GM23338 (cell line): ENCODE data around the gene PLEKHG2. TPM values are rescaled to one million over a fixed set of nuclear protein-coding genes. Genes with fewer than 3 reads are reported as not detected.

ENCODE experiments used
- ATAC-seq: fragments of 200-7000 bp; cut with Tn5 transposase; 3 replicates; pipeline ENCODE4 v1.9.1; 2020
- DNase-seq: peaks from one replicate; pipeline ENCODE4 v3.0.0-alpha.2; 2015; ENCODE audit warnings: low spot score
- H2AFZ ChIP-seq: fragments of 200-600 bp; sonication (generic); 2 replicates; pipeline ENCODE4 v1.8.0; 2016; ENCODE audit warnings: antibody characterized with exemption, mild to moderate bottlenecking, moderate library complexity
- H3F3A ChIP-seq: fragments of 200-600 bp; sonication (generic); replicated peaks from 2 replicates; pipeline ENCODE4 v1.8.0; 2017; ENCODE audit warnings: antibody characterized with exemption, mixed run types, low read depth
- H3K27ac ChIP-seq: fragments of 200-600 bp; sonication (generic); 2 replicates; pipeline ENCODE4 v1.6.1; 2016; ENCODE audit warnings: low read depth
- H3K27me3 ChIP-seq: fragments of 200-600 bp; sonication (generic); 2 replicates; pipeline ENCODE4 v1.8.0; 2016; ENCODE audit warnings: mild to moderate bottlenecking, mixed run types, moderate library complexity; ENCODE audit not compliant: insufficient read depth
- H3K36me3 ChIP-seq: fragments of 200-600 bp; sonication (generic); 2 replicates; pipeline ENCODE4 v1.8.0; 2016; ENCODE audit warnings: mild to moderate bottlenecking; ENCODE audit not compliant: insufficient read depth
- H3K4me1 ChIP-seq: fragments of 200-600 bp; sonication (generic); 2 replicates; pipeline ENCODE4 v1.8.0; 2016; ENCODE audit warnings: mild to moderate bottlenecking, moderate library complexity; ENCODE audit not compliant: insufficient read depth
- H3K4me2 ChIP-seq: fragments of 200-600 bp; sonication (generic); 2 replicates; pipeline ENCODE4 v1.7.1; 2017; ENCODE audit warnings: mixed run types
- H3K4me3 ChIP-seq: fragments of 200-600 bp; sonication (generic); 2 replicates; pipeline ENCODE4 v1.6.1; 2016; ENCODE audit warnings: mixed run types
- H3K79me2 ChIP-seq: fragments of 200-600 bp; sonication (generic); replicated peaks from 2 replicates; pipeline ENCODE4 v1.8.0; 2017; ENCODE audit warnings: mild to moderate bottlenecking; ENCODE audit not compliant: insufficient read depth
- H3K9me2 ChIP-seq: fragments of 200-600 bp; sonication (generic); 2 replicates; pipeline ENCODE4 v1.8.0; 2017; ENCODE audit not compliant: insufficient read depth
- H4K20me1 ChIP-seq: fragments of 200-600 bp; sonication (generic); replicated peaks from 2 replicates; pipeline ENCODE4 v1.8.0; 2017; ENCODE audit warnings: mild to moderate bottlenecking; ENCODE audit not compliant: insufficient read depth
- H3K27ac Mint-ChIP-seq: 2 replicates; pipeline ENCODE4 v1.8.0; 2020; ENCODE audit warnings: inconsistent platforms, mild to moderate bottlenecking, moderate library complexity, mixed read lengths
- H3K27me3 Mint-ChIP-seq: 3 replicates; pipeline ENCODE4 v1.8.0; 2022; ENCODE audit warnings: low read depth, mild to moderate bottlenecking, moderate library complexity, mixed read lengths, inconsistent platforms; ENCODE audit not compliant: insufficient read depth, poor library complexity
- H3K36me3 Mint-ChIP-seq: 3 replicates; pipeline ENCODE4 v1.8.0; 2021; ENCODE audit warnings: low read depth, mild to moderate bottlenecking, inconsistent platforms, moderate library complexity, mixed read lengths
- H3K4me1 Mint-ChIP-seq: 3 replicates; pipeline ENCODE4 v1.8.0; 2020; ENCODE audit warnings: mild to moderate bottlenecking, inconsistent platforms, mixed read lengths
- H3K4me3 Mint-ChIP-seq: 3 replicates; pipeline ENCODE4 v1.8.0; 2021; ENCODE audit warnings: moderate library complexity, mild to moderate bottlenecking, inconsistent platforms, mixed read lengths
- H3K9me3 Mint-ChIP-seq: 3 replicates; pipeline ENCODE4 v1.8.0; 2020; ENCODE audit warnings: moderate library complexity, mild to moderate bottlenecking, inconsistent platforms, mixed read lengths
- EZH2 ChIP-seq: fragments of 200-600 bp; sonication (generic); IDR thresholded peaks from one replicate; pipeline ENCODE4 v1.8.0; 2017; ENCODE audit warnings: antibody characterized with exemption, mild to moderate bottlenecking, low read depth; ENCODE audit not compliant: unreplicated experiment
- EZH2phosphoT487 ChIP-seq: fragments of 200-600 bp; sonication (generic); IDR thresholded peaks from one replicate; pipeline ENCODE4 v1.8.1; 2018; ENCODE audit warnings: antibody characterized with exemption; ENCODE audit not compliant: unreplicated experiment
- JUNB ChIP-seq: IDR thresholded peaks from one replicate; pipeline ENCODE4 v1.6.1; 2016; ENCODE audit warnings: antibody characterized with exemption; ENCODE audit not compliant: unreplicated experiment
- STAT1 ChIP-seq: IDR thresholded peaks from one replicate; pipeline ENCODE4 v1.6.1; 2016; ENCODE audit warnings: antibody characterized with exemption; ENCODE audit not compliant: unreplicated experiment
- ZNF114 ChIP-seq: fragments of 250-450 bp; sonication (Bioruptor Pico); IDR thresholded peaks from 2 replicates; pipeline ENCODE4 v1.5.0; 2020; ENCODE audit warnings: mild to moderate bottlenecking, moderate library complexity
- ZNF331 ChIP-seq: fragments of 250-450 bp; sonication (Bioruptor Pico); IDR thresholded peaks from 2 replicates; pipeline ENCODE4 v1.5.0; 2020; ENCODE audit warnings: low read depth, mild to moderate bottlenecking, moderate library complexity
- polyA plus RNA-seq: library from polyadenylated mRNA; unstranded; fragments of >200 nt; fragmentation: Nextera tagmentation; extraction: Ambion mirVana; gene quantifications from 2 replicates; pipeline ENCODE4 v1.2.1, GENCODE V29; 2016
- total RNA-seq: library from RNA; depleted of rRNA; stranded (reverse); fragments of >200 nt; shearing (Covaris generic); gene quantifications from 2 replicates; pipeline ENCODE4 v1.2.3, GENCODE V29; 2014
- TF ChIP-seq, protein P1 (sequence below): fragments of 250-450 bp; sonication (Bioruptor Pico); IDR thresholded peaks from 2 replicates; pipeline ENCODE4 v1.5.0; 2020; ENCODE audit warnings: mild to moderate bottlenecking, moderate library complexity
- TF ChIP-seq, protein P2 (sequence below): IDR thresholded peaks from one replicate; pipeline ENCODE4 v1.6.1; 2018; ENCODE audit warnings: antibody characterized with exemption; ENCODE audit not compliant: unreplicated experiment

Gene PLEKHG2
- total and polyA plus RNA-seq, 2 experiments from 2014 or later: 15.5 to 41.3 TPM

DNA sequence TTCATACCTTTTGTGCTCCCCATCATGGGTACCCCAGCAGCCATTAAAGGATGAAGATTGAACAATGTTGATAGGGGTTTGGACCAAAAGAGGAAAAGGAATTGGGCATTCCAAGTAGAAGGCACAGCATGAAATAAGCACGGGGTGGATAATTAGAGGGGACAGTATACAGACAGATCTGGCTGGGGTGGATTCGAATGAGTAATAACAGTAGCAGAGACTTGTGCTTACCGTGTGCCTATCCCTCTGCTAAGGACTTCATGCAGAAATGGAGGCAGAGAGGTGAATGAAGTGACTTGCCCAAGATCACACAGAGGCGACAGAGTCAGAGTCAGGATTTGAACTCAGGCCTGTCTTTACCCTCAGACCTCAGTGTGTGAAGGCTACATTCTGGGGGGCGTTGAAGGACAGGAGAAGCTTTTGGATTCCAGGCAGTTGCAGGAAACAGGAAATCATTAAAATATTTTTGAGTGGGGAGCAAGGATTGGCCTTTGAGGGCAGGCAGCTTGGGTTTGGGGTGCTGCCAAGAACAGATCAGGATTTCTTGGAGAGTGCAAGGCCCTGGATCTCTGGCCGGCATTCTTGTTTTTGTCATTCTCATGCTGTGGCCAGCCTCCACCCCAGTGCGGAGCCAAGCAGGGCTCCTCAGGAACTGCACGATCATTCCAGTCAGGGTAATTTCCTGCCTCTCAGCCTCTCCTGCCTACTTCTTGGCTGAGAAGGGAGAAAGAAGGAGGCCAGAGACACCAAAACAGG, 40.2 kb upstream of the PLEKHG2 start (continued):
- TF ChIP-seq, protein P1, sequence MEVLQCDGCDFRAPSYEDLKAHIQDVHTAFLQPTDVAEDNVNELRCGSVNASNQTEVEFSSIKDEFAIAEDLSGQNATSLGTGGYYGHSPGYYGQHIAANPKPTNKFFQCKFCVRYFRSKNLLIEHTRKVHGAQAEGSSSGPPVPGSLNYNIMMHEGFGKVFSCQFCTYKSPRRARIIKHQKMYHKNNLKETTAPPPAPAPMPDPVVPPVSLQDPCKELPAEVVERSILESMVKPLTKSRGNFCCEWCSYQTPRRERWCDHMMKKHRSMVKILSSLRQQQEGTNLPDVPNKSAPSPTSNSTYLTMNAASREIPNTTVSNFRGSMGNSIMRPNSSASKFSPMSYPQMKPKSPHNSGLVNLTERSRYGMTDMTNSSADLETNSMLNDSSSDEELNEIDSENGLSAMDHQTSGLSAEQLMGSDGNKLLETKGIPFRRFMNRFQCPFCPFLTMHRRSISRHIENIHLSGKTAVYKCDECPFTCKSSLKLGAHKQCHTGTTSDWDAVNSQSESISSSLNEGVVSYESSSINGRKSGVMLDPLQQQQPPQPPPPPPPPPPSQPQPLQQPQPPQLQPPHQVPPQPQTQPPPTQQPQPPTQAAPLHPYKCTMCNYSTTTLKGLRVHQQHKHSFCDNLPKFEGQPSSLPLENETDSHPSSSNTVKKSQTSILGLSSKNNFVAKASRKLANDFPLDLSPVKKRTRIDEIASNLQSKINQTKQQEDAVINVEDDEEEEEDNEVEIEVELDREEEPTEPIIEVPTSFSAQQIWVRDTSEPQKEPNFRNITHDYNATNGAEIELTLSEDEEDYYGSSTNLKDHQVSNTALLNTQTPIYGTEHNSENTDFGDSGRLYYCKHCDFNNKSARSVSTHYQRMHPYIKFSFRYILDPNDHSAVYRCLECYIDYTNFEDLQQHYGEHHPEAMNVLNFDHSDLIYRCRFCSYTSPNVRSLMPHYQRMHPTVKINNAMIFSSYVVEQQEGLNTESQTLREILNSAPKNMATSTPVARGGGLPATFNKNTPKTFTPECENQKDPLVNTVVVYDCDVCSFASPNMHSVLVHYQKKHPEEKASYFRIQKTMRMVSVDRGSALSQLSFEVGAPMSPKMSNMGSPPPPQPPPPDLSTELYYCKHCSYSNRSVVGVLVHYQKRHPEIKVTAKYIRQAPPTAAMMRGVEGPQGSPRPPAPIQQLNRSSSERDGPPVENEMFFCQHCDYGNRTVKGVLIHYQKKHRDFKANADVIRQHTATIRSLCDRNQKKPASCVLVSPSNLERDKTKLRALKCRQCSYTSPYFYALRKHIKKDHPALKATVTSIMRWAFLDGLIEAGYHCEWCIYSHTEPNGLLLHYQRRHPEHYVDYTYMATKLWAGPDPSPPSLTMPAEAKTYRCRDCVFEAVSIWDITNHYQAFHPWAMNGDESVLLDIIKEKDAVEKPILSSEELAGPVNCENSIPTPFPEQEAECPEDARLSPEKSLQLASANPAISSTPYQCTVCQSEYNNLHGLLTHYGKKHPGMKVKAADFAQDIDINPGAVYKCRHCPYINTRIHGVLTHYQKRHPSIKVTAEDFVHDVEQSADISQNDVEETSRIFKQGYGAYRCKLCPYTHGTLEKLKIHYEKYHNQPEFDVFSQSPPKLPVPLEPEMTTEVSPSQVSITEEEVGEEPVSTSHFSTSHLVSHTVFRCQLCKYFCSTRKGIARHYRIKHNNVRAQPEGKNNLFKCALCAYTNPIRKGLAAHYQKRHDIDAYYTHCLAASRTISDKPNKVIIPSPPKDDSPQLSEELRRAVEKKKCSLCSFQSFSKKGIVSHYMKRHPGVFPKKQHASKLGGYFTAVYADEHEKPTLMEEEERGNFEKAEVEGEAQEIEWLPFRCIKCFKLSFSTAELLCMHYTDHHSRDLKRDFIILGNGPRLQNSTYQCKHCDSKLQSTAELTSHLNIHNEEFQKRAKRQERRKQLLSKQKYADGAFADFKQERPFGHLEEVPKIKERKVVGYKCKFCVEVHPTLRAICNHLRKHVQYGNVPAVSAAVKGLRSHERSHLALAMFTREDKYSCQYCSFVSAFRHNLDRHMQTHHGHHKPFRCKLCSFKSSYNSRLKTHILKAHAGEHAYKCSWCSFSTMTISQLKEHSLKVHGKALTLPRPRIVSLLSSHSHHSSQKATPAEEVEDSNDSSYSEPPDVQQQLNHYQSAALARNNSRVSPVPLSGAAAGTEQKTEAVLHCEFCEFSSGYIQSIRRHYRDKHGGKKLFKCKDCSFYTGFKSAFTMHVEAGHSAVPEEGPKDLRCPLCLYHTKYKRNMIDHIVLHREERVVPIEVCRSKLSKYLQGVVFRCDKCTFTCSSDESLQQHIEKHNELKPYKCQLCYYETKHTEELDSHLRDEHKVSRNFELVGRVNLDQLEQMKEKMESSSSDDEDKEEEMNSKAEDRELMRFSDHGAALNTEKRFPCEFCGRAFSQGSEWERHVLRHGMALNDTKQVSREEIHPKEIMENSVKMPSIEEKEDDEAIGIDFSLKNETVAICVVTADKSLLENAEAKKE (CRISPR knock-in tag): no peak
- no peak for TF ChIP-seq ZNF331 (CRISPR knock-in tag)

DNA sequence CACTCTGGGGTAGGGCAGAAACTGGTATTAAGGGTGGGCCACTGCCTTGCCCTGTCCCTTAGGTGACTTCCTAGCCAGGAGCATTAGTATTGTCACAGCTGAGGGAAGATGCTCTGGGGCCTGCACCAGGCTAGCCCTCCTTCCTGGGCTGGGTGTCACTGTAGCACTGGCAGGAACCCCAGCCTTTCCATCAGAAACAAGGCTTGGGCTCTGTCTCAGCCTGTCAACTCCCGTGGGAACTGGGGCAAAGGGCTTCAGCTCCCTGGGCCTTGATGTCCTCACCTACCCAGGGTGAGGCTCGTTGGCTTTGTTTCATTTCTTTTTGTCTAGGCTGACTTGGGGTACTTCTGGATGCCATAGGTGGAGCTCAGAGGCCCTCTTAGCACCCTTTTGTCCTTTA, 39.5 kb upstream of the PLEKHG2 start:
- H3K27ac ChIP-seq: no peak overlapping the region
- Mint-ChIP-seq H3K4me3 (no peak overlapping the region), H3K27ac (no peak overlapping the region), H3K9me3 (no peaks in the 10 kb centered on the region; the same call in 2 of the 3 replicates), H3K27me3 (peaks cover 2% of the 10 kb centered on the region), H3K4me1 (no peaks in the 10 kb centered on the region), H3K36me3 (peaks cover 65% of the 10 kb centered on the region)
- no peak overlapping the region for H3K4me2 ChIP-seq
- no peaks in the 10 kb centered on the region for H3K79me2 ChIP-seq
- H3K4me3 ChIP-seq: no peak overlapping the region
- H3K4me1 ChIP-seq: no peaks in the 10 kb centered on the region
- H3K36me3 ChIP-seq: peaks cover 14% of the 10 kb centered on the region
- H3F3A ChIP-seq: 0 out of 2 replicates have a peak, but pooled peaks cover 5% of the 10 kb centered on the region
- H2AFZ ChIP-seq: no peak overlapping the region
- H3K9me2 ChIP-seq: no peaks in the 10 kb centered on the region
- H4K20me1 ChIP-seq: peaks cover 10% of the 10 kb centered on the region
- no peaks in the 10 kb centered on the region for H3K27me3 ChIP-seq
- no peak for DNase-seq
- no peak for ATAC-seq
- TF ChIP-seq ZNF114 (CRISPR knock-in tag): no peak
- TF ChIP-seq, protein P2, sequence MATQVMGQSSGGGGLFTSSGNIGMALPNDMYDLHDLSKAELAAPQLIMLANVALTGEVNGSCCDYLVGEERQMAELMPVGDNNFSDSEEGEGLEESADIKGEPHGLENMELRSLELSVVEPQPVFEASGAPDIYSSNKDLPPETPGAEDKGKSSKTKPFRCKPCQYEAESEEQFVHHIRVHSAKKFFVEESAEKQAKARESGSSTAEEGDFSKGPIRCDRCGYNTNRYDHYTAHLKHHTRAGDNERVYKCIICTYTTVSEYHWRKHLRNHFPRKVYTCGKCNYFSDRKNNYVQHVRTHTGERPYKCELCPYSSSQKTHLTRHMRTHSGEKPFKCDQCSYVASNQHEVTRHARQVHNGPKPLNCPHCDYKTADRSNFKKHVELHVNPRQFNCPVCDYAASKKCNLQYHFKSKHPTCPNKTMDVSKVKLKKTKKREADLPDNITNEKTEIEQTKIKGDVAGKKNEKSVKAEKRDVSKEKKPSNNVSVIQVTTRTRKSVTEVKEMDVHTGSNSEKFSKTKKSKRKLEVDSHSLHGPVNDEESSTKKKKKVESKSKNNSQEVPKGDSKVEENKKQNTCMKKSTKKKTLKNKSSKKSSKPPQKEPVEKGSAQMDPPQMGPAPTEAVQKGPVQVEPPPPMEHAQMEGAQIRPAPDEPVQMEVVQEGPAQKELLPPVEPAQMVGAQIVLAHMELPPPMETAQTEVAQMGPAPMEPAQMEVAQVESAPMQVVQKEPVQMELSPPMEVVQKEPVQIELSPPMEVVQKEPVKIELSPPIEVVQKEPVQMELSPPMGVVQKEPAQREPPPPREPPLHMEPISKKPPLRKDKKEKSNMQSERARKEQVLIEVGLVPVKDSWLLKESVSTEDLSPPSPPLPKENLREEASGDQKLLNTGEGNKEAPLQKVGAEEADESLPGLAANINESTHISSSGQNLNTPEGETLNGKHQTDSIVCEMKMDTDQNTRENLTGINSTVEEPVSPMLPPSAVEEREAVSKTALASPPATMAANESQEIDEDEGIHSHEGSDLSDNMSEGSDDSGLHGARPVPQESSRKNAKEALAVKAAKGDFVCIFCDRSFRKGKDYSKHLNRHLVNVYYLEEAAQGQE: no peak
- TF ChIP-seq EZH2phosphoT487: no peak
- no peak for TF ChIP-seq ZNF331 (CRISPR knock-in tag)
- TF ChIP-seq EZH2: no peak
- TF ChIP-seq STAT1: no peak
- TF ChIP-seq JUNB: no peak
